ENCODE data around the gene RIBC2. TPM values are rescaled to one million over a fixed set of nuclear protein-coding genes. Genes with fewer than 3 reads are reported as not detected.
"Not testable (repeated sequence)": the region's sequence is repeated elsewhere in the genome, so short reads cannot be mapped to it uniquely, and the experiment has no call there.

Gene RIBC2
- total RNA-seq, 1 donor from 2014 or later = 2.6 TPM

DNA sequence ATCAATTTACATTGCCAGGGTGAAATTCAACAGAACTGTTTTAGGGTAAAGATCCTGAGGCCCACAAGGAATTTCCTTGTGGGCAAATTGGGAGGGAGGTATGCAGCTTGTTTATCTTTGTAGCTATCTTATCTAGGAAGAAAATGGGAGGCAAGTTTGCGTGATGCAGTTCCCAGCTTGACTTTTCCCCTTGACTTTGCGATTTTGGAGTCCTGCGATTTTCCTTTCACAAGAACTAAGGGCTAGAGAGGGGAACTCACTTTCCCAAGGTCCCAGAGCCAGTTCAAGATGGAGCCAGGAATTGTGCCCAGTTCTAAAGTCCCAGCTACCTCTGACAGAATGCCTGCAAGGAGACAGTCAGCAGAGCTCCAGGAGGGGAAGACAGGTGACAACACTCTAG is 30.7 kb downstream of the RIBC2 start:
- ATAC-seq (no peak), DNase-seq (no peak)
- H3K27ac ChIP-seq = no peak overlapping the region
- TF ChIP-seq, protein P1, sequence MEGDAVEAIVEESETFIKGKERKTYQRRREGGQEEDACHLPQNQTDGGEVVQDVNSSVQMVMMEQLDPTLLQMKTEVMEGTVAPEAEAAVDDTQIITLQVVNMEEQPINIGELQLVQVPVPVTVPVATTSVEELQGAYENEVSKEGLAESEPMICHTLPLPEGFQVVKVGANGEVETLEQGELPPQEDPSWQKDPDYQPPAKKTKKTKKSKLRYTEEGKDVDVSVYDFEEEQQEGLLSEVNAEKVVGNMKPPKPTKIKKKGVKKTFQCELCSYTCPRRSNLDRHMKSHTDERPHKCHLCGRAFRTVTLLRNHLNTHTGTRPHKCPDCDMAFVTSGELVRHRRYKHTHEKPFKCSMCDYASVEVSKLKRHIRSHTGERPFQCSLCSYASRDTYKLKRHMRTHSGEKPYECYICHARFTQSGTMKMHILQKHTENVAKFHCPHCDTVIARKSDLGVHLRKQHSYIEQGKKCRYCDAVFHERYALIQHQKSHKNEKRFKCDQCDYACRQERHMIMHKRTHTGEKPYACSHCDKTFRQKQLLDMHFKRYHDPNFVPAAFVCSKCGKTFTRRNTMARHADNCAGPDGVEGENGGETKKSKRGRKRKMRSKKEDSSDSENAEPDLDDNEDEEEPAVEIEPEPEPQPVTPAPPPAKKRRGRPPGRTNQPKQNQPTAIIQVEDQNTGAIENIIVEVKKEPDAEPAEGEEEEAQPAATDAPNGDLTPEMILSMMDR (IDR thresholded peaks at IDR 0.05) = no peak
- no peak overlapping the region for H3K4me3 ChIP-seq
- peaks cover 7% of the 10 kb centered on the region for H3K4me1 ChIP-seq
- intact Hi-C loops (cut with DNase I) = no loop called here
- H3K9me3 ChIP-seq = no peaks in the 10 kb centered on the region
- no peaks in the 10 kb centered on the region for H3K27me3 ChIP-seq (ENCODE audit: low read depth)
- no peaks in the 10 kb centered on the region for H3K36me3 ChIP-seq

DNA sequence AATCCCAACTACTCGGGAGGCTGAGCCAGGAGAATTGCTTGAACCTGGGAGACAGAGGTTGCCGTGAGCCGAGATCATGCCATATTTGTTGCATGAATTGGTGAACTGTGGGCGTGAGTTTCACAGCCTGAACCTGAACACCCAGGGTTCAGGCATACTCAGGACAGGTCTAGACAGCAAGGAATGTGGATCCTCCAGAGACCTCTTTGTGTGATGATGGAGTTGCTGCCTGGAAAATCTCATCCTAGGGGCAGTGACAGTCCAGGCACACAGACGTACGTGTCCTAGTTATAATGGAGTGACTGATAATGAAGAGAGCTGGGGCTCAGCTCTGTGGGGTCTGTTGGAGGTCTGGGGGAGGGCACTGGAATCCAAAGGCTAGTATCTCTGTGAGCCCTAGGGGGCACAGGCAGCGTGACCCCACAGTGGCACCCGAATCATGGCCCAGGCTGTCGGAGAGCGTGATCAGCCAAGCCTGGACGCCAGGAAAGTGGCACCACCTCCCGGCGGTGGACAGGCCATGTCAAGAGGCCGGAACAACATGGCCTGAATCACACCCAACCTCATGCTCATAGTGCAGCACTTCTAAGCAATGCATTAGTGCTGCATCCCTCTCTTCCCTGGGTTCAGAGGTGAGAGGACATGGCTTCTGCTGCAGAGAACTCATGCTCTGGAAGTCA is 31.7 kb downstream of the RIBC2 start:
- no peaks in the 10 kb centered on the region for H3K36me3 ChIP-seq
- H3K4me3 ChIP-seq = no peak overlapping the region
- H3K4me1 ChIP-seq = peaks cover 7% of the 10 kb centered on the region
- TF ChIP-seq, protein P1 (IDR thresholded peaks at IDR 0.05) = no peak
- intact Hi-C loops (cut with DNase I) = no loop called here
- H3K27me3 ChIP-seq (ENCODE audit: low read depth) = no peaks in the 10 kb centered on the region
- no peak overlapping the region for H3K27ac ChIP-seq
- DNase-seq = no peak
- no peaks in the 10 kb centered on the region for H3K9me3 ChIP-seq
- ATAC-seq = no peak

DNA sequence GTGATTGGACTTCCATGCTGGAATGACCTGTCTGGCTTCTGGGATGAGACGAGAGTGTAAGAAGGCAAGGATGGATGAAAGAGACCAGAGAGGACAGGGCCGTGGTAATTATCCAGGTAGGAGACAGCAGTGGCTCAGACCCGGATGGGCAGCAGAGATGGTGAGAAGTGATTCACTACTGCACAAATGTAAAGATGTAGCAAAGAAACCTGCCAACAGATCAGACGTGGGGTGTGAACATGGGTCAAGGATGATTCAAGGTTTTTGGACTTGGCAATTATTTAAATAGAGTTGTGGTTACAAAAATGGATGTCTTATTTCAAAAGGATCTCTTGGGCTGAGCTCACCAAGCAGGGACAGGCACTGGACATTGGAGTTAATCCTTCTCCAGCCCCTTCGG is 32.7 kb downstream of the RIBC2 start:
- no peaks in the 10 kb centered on the region for H3K36me3 ChIP-seq
- no peak overlapping the region for H3K4me3 ChIP-seq
- H3K4me1 ChIP-seq = peaks cover 4% of the 10 kb centered on the region
- H3K27ac ChIP-seq = no peak overlapping the region
- TF ChIP-seq, protein P1 (IDR thresholded peaks at IDR 0.05) = no peak
- DNase-seq (no peak), ATAC-seq (no peak)
- intact Hi-C loops (cut with DNase I) = no loop called here
- H3K9me3 ChIP-seq = no peaks in the 10 kb centered on the region
- H3K27me3 ChIP-seq (ENCODE audit: low read depth) = no peaks in the 10 kb centered on the region

DNA sequence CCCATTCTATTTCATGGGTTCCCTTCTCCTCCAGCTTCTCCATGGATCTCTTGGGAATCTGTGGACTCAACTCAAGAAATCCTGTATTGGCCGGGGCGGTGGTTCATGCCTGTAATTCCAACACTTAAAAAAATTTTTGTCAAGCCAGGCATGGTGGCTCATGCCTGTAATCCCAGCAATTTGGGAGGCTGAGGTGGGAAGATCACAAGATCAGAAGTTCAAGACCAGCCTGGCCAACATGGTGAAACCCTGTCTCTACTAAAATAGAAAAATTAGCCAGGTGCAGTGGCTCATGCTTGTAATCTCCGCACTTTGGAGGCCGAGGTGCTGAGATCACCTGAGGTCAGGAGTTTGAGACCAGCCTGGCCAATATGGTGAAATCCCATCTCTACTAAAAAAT is 34.1 kb downstream of the RIBC2 start:
- H3K9me3 ChIP-seq; ATAC-seq; H3K36me3 ChIP-seq; H3K27ac ChIP-seq; DNase-seq; H3K4me3 ChIP-seq; H3K27me3 ChIP-seq (ENCODE audit: low read depth); H3K4me1 ChIP-seq; intact Hi-C loops (cut with DNase I): not testable (repeated sequence)

DNA sequence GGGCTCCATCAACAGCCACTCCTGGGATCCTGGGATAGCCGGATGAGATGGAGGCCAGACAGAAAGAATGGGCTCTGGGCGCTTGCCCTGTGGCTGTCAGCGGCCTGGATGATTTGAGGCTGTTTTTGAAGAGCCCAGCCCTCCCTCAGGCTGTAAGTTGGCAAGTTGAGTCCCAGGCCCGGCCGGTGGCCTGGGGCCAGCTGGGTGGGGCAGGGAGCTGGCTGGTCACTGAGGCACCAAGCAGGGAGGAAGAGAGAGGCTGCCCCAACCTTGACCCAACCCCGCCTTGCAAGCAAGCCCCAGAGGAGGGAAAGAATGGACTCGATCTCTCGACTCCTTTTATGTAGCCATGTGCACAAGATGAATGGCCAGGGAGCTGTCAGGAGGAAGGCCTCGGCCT is 34.9 kb downstream of the RIBC2 start:
- Histone ChIP-seq H3K36me3 (no peaks in the 10 kb centered on the region), H3K27me3 (ENCODE audit: low read depth) (no peaks in the 10 kb centered on the region), H3K4me1 (no peaks in the 10 kb centered on the region), H3K9me3 (no peaks in the 10 kb centered on the region), H3K4me3 (no peak overlapping the region), H3K27ac (no peak overlapping the region)
- DNase-seq = no peak
- intact Hi-C loops (cut with DNase I) = no loop called here
- peak; percentile 9 to 35 for ATAC-seq
- TF ChIP-seq, protein P1 (IDR thresholded peaks at IDR 0.05) = no peak

DNA sequence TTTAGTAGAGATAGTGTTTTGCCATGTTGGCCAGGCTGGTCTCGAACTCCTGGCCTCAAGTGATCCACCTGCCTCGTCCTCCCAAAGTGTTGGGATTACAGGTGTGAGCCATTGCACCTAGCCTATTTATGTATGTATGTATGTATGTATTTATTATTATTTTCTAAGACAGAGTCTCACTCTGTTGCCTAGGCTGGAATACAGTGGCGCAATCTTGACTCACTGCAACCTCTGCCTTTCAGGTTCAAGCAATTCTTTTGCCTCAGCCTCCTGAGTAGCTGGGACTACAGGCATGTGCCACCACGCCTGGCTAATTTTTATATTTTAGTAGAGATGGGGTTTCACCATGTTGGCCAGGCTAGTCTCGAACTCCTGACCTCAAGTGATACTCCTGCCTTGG is 35.9 kb downstream of the RIBC2 start:
- intact Hi-C loops (cut with DNase I); DNase-seq; H3K4me1 ChIP-seq; H3K9me3 ChIP-seq; H3K4me3 ChIP-seq; H3K27me3 ChIP-seq (ENCODE audit: low read depth); ATAC-seq; H3K36me3 ChIP-seq: not testable (repeated sequence)
- H3K27ac ChIP-seq = peak overlapping the region; percentile 56
